Nephron progenitor cell (in vitro differentiated cells): ENCODE measurements around the gene ZC3H8.

Source experiments
- DNase-seq: peaks from one replicate; pipeline ENCODE4 v3.0.0; 2021
- H3K27ac Mint-ChIP-seq: 2 replicates; pipeline ENCODE4 v1.8.0; 2021; ENCODE audit warnings: mild to moderate bottlenecking, moderate library complexity, mixed read lengths
- H3K27me3 Mint-ChIP-seq: 2 replicates; pipeline ENCODE4 v1.8.0; 2021; ENCODE audit warnings: mild to moderate bottlenecking, low read depth, mixed read lengths; ENCODE audit not compliant: poor library complexity
- H3K36me3 Mint-ChIP-seq: 2 replicates; pipeline ENCODE4 v1.8.0; 2021; ENCODE audit warnings: low read depth, mixed read lengths
- H3K4me1 Mint-ChIP-seq: 2 replicates; pipeline ENCODE4 v1.8.0; 2021; ENCODE audit warnings: mixed read lengths
- H3K4me3 Mint-ChIP-seq: 2 replicates; pipeline ENCODE4 v1.8.0; 2021; ENCODE audit warnings: mild to moderate bottlenecking, moderate library complexity, mixed read lengths
- H3K9me3 Mint-ChIP-seq: 2 replicates; pipeline ENCODE4 v1.8.0; 2021; ENCODE audit warnings: mild to moderate bottlenecking, moderate library complexity, mixed read lengths
- CTCF ChIP-seq: fragments of 200-600 bp; sonication (generic); IDR thresholded peaks from 2 replicates; pipeline ENCODE4 v1.5.0; 2021; ENCODE audit warnings: antibody characterized with exemption

Gene ZC3H8

GRCh38 chr2:112272669-112273068, 17.8 kb upstream of the ZC3H8 start:
- peak overlapping the region; percentile 18 for H3K4me3 Mint-ChIP-seq
- no peak for TF ChIP-seq CTCF
- H3K27ac Mint-ChIP-seq: peak overlapping the region; percentile 72

GRCh38 chr2:112268547-112268946, 13.7 kb upstream of the ZC3H8 start:
- peaks cover 33% of the 10 kb centered on the region for H3K9me3 Mint-ChIP-seq
- no peaks in the 10 kb centered on the region for H3K27me3 Mint-ChIP-seq
- no peak overlapping the region for H3K4me3 Mint-ChIP-seq
- TF ChIP-seq CTCF: no peak
- H3K36me3 Mint-ChIP-seq: no peaks in the 10 kb centered on the region
- H3K27ac Mint-ChIP-seq: no peak overlapping the region
- DNase-seq: no peak
- peaks cover 13% of the 10 kb centered on the region for H3K4me1 Mint-ChIP-seq

More at GRCh38 chr2:112272669-112273068, 17.8 kb upstream of the ZC3H8 start:
- Mint-ChIP-seq H3K4me1 (peaks cover 27% of the 10 kb centered on the region), H3K27me3 (no peaks in the 10 kb centered on the region), H3K9me3 (peaks cover 13% of the 10 kb centered on the region), H3K36me3 (peaks cover 3% of the 10 kb centered on the region)
- DNase-seq: no peak

- TF ChIP-seq CTCF: no peak
- no peak for DNase-seq
- Mint-ChIP-seq H3K4me1 (peaks cover 13% of the 10 kb centered on the region), H3K27ac (no peak overlapping the region), H3K27me3 (no peaks in the 10 kb centered on the region), H3K4me3 (no peak overlapping the region), H3K9me3 (peaks cover 41% of the 10 kb centered on the region), H3K36me3 (peaks cover 6% of the 10 kb centered on the region)
Measured at GRCh38 chr2:112262876-112263275, 8.0 kb upstream of the ZC3H8 start.

GRCh38 chr2:112260295-112260625, 5.4 kb upstream of the ZC3H8 start:
- peaks cover 6% of the 10 kb centered on the region for H3K36me3 Mint-ChIP-seq
- no peak overlapping the region for H3K27ac Mint-ChIP-seq
- H3K9me3 Mint-ChIP-seq: peaks cover 26% of the 10 kb centered on the region
- H3K4me1 Mint-ChIP-seq: peaks cover 13% of the 10 kb centered on the region
- no peak overlapping the region for H3K4me3 Mint-ChIP-seq
- no peaks in the 10 kb centered on the region for H3K27me3 Mint-ChIP-seq
- TF ChIP-seq CTCF: no peak
- DNase-seq: no peak

GRCh38 chr2:112259509-112260294, 4.9 kb upstream of the ZC3H8 start:
- peak; percentile 93 for TF ChIP-seq CTCF
- H3K36me3 Mint-ChIP-seq: peaks cover 6% of the 10 kb centered on the region
- peak; percentile 80 for DNase-seq
- peak overlapping the region; percentile 71 for H3K4me3 Mint-ChIP-seq
- peaks cover 22% of the 10 kb centered on the region for H3K9me3 Mint-ChIP-seq
- H3K27ac Mint-ChIP-seq: no peak overlapping the region
- H3K4me1 Mint-ChIP-seq: peaks cover 13% of the 10 kb centered on the region
- H3K27me3 Mint-ChIP-seq: no peaks in the 10 kb centered on the region

- Mint-ChIP-seq H3K4me1 (peaks cover 28% of the 10 kb centered on the region), H3K9me3 (peaks cover 12% of the 10 kb centered on the region), H3K27me3 (no peaks in the 10 kb centered on the region), H3K27ac (no peak overlapping the region), H3K4me3 (no peak overlapping the region), H3K36me3 (peaks cover 5% of the 10 kb centered on the region)
- no peak for TF ChIP-seq CTCF
- DNase-seq: no peak
Measured at GRCh38 chr2:112257575-112257974, 2.7 kb upstream of the ZC3H8 start.
